Activated T-cell treated with anti-CD3 and anti-CD28 coated beads, Interleukin-2, amount 50 U/mL, for 4 hours (primary cell): ENCODE measurements around the gene NEIL1. TPM values are rescaled to one million over a fixed set of nuclear protein-coding genes. Genes with fewer than 3 reads are reported as not detected.
"Not testable (repeated sequence)": the region's sequence is repeated elsewhere in the genome, so short reads cannot be mapped to it uniquely, and the experiment has no call there.

Experiments
- ATAC-seq, 2 donors: fragments of 200-7000 bp; cut with Tn5 transposase; one replicate each; pipeline ENCODE4 v1.10.0; 2021
- DNase-seq: peaks from one replicate; pipeline ENCODE4 v3.0.0-alpha.2; 2020
- H3K27me3 Mint-ChIP-seq: one replicate; pipeline ENCODE4 v1.8.0; 2021; ENCODE audit warnings: low read depth, mixed read lengths
- H3K36me3 Mint-ChIP-seq: one replicate; pipeline ENCODE4 v1.8.0; 2022; ENCODE audit warnings: mixed read lengths; ENCODE audit not compliant: insufficient read depth
- H3K4me1 Mint-ChIP-seq: one replicate; pipeline ENCODE4 v1.8.0; 2021; ENCODE audit warnings: low read depth, mixed read lengths
- H3K4me3 Mint-ChIP-seq: one replicate; pipeline ENCODE4 v1.8.0; 2021; ENCODE audit warnings: mild to moderate bottlenecking, moderate library complexity, mixed read lengths
- H3K9me3 Mint-ChIP-seq: one replicate; pipeline ENCODE4 v1.8.0; 2021; ENCODE audit warnings: mixed read lengths
- total RNA-seq, 3 donors: library from RNA; stranded (reverse); gene quantifications; one replicate each; pipeline ENCODE4 v1.2.1, GENCODE V29; 2021

NEIL1 gene, protein sequence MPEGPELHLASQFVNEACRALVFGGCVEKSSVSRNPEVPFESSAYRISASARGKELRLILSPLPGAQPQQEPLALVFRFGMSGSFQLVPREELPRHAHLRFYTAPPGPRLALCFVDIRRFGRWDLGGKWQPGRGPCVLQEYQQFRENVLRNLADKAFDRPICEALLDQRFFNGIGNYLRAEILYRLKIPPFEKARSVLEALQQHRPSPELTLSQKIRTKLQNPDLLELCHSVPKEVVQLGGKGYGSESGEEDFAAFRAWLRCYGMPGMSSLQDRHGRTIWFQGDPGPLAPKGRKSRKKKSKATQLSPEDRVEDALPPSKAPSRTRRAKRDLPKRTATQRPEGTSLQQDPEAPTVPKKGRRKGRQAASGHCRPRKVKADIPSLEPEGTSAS
- total RNA-seq = 1 to 10 TPM in 2 of 3 donors, under 1 TPM in 1; 0.79 to 2.1 (median 2.1) TPM

DNA sequence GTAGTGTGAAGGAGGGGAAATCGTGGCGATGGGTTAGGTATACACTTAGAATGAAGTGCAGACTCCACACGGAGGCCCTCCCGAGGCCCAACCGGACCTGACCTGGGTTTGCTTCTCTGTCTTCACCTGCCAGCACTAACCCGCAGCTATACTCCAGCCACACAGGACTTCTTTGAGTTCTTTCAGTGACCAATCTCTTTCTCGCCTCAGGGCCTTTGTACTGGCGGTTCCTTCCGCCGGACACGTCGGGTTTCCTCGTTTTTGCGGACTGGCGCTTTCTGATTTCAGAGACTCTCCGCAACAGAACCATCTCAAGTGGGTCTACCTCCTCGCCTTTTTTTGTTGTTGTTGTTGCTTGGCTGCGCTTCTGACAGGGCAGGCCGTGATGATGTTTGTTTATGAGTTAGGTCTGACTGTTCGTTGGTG, at the start of gene NEIL1:
Gene NEIL1, plus strand, starts transcription at position 244 of the 426 bp plus-strand sequence. CDS start 1,867 bp downstream, outside the sequence.
- peaks cover 8% of the 10 kb centered on the region for H3K9me3 Mint-ChIP-seq
- DNase-seq (no peak), ATAC-seq (no peak)
- peak within 1 kb of the TSS; percentile 82 for H3K4me3 Mint-ChIP-seq
- H3K27me3 Mint-ChIP-seq = no peaks in the 10 kb centered on the region
- H3K36me3 Mint-ChIP-seq = no peaks in the 10 kb centered on the region
- peaks cover 32% of the 10 kb centered on the region for H3K4me1 Mint-ChIP-seq

DNA sequence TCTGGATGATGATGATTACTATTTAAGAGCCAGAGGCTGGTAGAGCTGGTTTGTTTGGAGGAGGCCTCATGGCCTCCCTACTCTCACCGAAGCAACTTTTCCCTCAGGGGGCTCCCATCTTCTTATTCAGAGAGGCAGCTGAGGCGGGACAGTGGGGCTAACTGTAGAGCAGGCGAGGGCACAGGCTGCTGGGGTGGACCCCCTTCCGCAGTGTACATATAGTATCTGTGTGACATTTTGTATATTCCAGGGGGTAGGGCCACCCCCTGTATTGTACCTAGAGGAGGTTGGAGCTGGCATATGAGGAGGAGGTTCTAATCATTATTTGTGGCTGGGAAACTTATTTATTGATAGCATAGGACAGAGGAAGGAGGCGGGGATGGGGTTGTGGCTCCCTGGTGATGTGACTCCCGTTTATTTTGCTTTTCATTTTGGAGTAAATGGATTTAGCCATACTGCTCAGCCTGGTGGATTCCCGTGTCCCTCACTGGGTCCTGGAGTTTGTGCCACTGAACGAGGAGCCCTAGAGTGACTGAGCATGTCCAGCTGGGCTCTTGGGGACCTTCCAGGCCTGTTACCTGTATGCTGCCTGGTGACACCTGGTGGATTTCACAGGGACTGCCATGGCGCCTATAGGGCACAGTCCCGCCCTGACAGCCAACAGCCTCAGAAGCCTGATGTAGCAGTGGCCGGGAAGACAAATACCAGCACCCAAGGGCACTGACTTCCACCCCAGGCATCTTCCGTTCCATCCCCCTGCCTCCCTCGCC, 48.1 kb upstream of the NEIL1 start:
- not testable (repeated sequence) for H3K9me3 Mint-ChIP-seq, H3K27me3 Mint-ChIP-seq, H3K36me3 Mint-ChIP-seq, H3K4me1 Mint-ChIP-seq, H3K4me3 Mint-ChIP-seq, DNase-seq
- peak; percentile 96 to 98 for ATAC-seq

DNA sequence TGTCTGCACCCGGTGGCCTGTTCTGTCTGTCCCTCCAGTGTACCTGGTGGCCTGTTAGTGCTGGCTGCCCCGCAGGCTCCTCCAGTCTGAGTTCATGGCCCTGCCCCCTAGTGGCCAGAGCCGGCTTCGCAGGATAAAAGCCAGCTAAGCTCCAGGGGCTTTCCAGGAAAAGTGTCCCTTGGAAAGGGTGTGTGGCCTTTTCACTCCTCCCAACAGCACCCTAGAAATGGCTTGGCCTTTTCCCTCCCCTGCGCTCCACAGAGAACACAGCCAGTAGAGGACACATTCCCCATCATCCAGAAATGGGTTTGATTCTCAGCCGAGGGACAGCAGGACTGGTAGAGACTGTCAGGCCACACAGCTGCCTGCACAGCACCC, 47.5 kb upstream of the NEIL1 start:
- not testable (repeated sequence) for H3K4me3 Mint-ChIP-seq, H3K9me3 Mint-ChIP-seq, H3K36me3 Mint-ChIP-seq, H3K4me1 Mint-ChIP-seq
- peaks cover 10% of the 10 kb centered on the region for H3K27me3 Mint-ChIP-seq
- peak; percentile 58 for DNase-seq
- ATAC-seq = peak; percentile 93 to 94

DNA sequence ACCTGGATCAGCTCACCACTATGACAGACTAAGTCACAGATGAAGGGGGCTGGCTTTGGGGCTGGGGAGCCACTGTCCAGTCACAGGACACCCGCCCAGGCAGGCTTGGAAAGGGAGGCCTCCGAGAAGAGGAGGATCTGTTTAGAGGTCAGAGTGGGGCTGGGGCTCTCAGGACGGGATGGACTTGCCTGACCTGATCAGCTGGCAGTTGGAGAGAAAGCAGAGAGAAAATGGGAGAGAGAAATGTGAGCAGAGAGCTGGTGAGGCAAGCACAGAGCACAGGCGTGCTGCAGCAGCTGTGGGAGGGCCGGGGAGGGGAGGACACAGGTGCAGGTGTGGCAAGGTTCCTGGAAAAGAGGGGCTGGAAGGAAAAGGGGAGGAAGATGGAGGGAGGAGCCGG, 46.8 kb upstream of the NEIL1 start:
- H3K36me3 Mint-ChIP-seq, H3K4me3 Mint-ChIP-seq, ATAC-seq, H3K4me1 Mint-ChIP-seq, H3K9me3 Mint-ChIP-seq, DNase-seq: not testable (repeated sequence)
- peaks cover 15% of the 10 kb centered on the region for H3K27me3 Mint-ChIP-seq

DNA sequence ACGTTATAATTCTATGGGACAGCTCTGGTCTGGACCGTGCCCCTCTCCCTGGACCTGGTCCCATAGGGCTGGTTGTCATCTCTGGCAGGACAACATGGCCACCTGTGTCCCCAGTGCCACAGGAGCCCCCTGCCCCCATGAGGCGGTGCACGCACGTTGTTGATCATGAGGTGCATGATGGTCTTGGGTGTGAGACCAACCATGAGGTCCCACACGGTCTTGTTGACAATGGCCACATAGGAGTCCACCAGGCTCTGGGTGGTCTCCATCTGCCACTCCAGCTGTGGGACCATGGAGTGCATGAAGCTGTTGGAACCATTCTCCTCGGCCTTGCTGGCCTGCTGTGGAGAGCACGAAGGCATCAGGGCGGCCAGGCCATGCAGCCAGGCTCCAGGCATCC, 44.5 kb upstream of the NEIL1 start:
- Mint-ChIP-seq H3K36me3 (no peaks in the 10 kb centered on the region), H3K9me3 (no peaks in the 10 kb centered on the region), H3K27me3 (peaks cover 26% of the 10 kb centered on the region), H3K4me3 (no peak overlapping the region), H3K4me1 (no peaks in the 10 kb centered on the region)
- DNase-seq = no peak
- no peak for ATAC-seq

DNA sequence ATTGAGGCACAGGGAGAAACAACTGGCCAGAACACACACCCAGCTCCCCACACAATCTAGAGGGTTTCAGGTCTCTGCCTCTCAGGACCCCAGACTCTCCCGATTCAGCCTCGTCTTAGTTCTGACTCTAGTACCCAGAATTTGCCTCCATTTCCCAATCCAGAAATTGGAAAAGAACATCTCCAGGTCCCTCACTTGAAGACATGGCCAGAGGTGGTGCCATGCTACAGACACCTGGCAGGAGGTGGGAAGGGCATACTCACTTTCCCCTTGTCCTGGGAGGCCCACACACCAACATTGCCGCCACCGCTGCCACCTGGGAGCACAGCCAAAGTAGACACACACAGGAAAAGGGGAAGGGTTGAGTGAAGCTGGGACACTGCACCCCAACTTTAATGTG, 44.1 kb upstream of the NEIL1 start:
- H3K4me3 Mint-ChIP-seq, H3K4me1 Mint-ChIP-seq, H3K9me3 Mint-ChIP-seq, ATAC-seq, DNase-seq, H3K36me3 Mint-ChIP-seq: not testable (repeated sequence)
- peaks cover 29% of the 10 kb centered on the region for H3K27me3 Mint-ChIP-seq

DNA sequence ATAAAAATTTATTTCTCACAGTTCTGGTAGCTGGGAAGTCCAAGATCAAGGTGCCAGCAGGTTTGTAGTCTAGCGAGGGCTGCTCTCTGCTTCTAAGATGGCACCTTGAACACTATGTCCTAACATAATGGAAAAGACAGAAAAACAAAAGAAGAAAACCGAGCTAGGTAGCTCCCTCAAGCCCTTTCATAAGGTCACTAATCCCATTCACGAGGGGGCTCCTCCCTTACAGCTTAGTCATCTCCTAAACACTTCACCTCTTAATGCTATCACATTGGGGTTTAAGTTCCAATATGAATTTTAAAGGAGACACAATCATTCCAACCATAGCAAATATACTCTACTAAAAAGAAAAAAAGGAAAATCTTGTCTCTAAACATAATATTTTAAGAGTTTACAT, 40.7 kb upstream of the NEIL1 start:
- Mint-ChIP-seq H3K4me3 (no peak overlapping the region), H3K27me3 (peaks cover 35% of the 10 kb centered on the region), H3K9me3 (no peaks in the 10 kb centered on the region), H3K4me1 (no peaks in the 10 kb centered on the region), H3K36me3 (no peaks in the 10 kb centered on the region)
- DNase-seq = no peak
- ATAC-seq = no peak

DNA sequence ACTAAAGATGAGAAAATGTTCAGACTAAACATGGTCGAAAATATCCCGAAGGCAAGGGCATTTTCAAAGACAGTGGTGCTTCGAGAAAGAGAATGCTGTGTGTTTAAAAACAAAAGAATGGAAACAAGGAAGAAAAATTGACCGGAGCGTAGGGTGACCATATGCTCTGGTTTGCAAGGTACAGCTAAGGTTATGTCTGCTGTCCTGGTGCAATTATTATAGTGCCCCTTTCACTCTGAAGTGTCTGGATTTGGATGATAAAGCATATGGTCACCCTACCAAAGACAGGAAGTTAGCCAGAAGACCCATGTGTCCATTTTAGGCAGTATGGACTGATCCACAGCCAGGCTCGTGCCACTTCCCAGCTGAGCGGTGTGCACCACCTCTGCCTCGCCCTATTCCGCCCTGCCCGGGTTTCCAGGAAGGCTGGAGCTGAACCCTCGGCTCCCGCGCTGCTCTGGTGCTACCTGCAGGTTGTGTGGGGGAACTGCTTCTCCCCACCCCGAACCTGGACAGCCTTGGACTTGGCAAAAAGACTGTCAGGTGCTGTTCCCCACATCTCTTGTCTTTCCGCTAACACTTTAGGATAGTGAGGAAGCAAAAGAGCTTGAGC, 39.0 kb upstream of the NEIL1 start:
- H3K9me3 Mint-ChIP-seq = no peaks in the 10 kb centered on the region
- peak; percentile 50 to 60 for ATAC-seq
- no peak for DNase-seq

DNA sequence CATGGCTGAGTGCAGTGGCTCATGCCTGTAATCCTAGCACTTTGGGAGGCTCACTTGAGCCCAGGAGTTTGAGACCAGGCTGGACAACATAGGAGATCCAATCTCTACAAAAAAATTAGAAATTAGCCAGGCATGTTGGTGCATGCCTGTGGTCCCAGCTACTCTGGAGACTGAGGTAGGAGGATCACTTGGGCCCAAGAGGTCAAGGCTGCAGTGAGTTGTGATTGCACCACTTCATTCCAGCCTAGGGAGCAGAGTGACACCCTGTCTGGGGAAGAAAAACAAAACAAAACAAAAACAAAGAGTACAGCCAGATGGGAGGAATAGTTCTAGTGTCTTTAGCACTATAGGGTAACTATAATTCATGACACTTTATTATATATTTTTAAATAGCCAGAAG, 37.1 kb upstream of the NEIL1 start:
- Mint-ChIP-seq H3K36me3 (no peaks in the 10 kb centered on the region), H3K9me3 (no peaks in the 10 kb centered on the region), H3K27me3 (peaks cover 25% of the 10 kb centered on the region), H3K4me1 (no peaks in the 10 kb centered on the region), H3K4me3 (no peak overlapping the region)
- ATAC-seq (no peak), DNase-seq (no peak)

More for the DNA sequence above, 39.0 kb upstream of the NEIL1 start:
- Mint-ChIP-seq H3K4me1 (no peaks in the 10 kb centered on the region), H3K4me3 (no peak overlapping the region), H3K36me3 (no peaks in the 10 kb centered on the region), H3K27me3 (peaks cover 35% of the 10 kb centered on the region)

DNA sequence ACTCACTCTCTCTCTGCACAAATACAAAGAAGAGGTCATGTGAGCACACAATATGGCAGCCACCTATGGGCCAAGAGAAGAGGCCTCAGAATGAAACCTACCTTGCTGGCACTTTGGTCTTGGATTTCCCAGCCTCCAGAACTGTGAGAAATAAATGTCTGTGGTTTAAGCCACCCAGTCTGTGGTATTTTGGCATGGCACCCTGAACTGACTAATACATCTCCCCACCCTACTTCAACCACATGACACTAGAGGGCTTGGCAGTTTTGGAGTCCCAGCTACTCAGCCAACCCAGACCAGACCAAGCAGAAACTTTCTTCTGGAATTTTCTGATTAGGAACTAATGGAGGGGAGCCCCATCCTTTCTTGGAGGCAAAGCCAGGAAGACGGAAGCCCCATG, 34.3 kb upstream of the NEIL1 start:
- H3K4me3 Mint-ChIP-seq, H3K4me1 Mint-ChIP-seq, H3K36me3 Mint-ChIP-seq, H3K9me3 Mint-ChIP-seq, ATAC-seq, DNase-seq: not testable (repeated sequence)
- H3K27me3 Mint-ChIP-seq = peaks cover 11% of the 10 kb centered on the region

DNA sequence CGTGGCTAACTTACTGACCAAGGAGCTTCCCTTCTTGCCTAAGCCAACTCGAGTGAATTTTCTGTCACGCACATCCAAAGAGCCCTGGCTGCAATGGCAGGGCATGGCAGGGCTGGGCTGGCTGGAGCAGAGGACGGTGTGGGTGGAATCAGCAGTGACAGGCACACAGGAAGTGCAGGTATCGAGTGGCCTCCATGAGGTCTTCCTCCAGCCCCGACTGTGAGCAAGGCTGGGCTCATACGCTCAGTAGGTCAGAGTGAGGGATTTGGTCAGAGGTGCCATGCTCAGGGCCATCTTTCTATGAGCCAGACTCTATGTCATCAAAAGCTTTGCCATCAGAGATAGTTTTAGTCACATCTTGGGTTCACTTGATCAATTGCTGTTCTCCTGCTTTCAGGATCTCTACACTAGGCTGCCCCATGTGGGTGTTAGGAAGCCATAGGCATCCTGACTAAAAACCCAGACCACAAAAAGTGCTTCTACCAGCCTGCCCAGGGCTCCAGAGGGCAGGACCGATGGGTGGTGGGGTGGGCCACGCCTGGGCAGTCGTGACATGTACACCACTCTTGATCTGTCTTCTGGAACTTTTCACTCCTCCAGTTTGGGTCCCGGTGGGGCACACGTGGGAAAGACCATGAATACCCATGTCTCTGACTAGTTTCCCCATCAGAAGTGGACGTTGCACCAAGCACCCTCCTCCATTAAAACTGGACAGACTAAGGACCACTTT, 33.6 kb upstream of the NEIL1 start:
- Mint-ChIP-seq H3K9me3 (no peaks in the 10 kb centered on the region), H3K4me3 (no peak overlapping the region)
- ATAC-seq = no peak

DNA sequence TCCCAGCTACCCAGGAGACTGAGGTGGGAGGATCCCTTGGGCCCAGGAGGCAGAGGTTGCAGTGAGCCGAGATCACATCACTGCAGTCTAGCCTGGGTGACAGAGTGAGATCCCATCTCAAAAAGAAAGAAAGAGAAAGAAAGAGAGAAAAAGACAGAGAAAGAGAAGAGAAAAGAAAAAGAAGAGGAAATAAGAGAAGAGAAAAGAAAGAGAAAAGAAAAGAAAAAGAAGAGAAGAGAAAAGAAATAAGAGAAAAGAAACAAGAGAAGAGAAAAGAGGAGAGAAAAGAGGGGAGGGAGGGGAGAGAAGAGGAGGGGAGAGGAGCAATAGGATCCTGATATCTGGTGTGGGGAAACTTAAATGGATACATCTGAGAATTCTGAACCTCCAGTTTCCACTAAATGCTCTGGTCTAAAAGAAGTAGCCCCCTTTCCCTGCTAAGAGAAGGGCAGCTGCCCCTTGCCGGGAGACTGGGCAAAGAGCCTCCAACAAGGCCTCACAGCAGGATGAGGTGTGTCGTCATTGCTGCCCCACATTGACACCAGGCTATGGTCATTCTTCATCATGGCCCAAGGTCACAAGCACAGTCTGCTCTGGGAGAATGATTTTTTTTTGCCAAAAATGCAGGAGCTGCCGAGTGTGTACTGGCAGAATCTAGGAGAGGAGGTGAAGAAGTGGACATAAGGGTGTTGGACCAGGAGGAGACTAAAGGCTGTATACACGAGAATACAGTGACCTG, 32.1 kb upstream of the NEIL1 start:
- DNase-seq (no peak), ATAC-seq (no peak)
- H3K27me3 Mint-ChIP-seq = no peaks in the 10 kb centered on the region
- H3K4me3 Mint-ChIP-seq = no peak overlapping the region
- H3K9me3 Mint-ChIP-seq = no peaks in the 10 kb centered on the region
- H3K36me3 Mint-ChIP-seq = no peaks in the 10 kb centered on the region
- no peaks in the 10 kb centered on the region for H3K4me1 Mint-ChIP-seq

More for the DNA sequence above, 33.6 kb upstream of the NEIL1 start:
- H3K36me3 Mint-ChIP-seq = no peaks in the 10 kb centered on the region
- no peak for DNase-seq
- H3K4me1 Mint-ChIP-seq = no peaks in the 10 kb centered on the region
- H3K27me3 Mint-ChIP-seq = peaks cover 5% of the 10 kb centered on the region

DNA sequence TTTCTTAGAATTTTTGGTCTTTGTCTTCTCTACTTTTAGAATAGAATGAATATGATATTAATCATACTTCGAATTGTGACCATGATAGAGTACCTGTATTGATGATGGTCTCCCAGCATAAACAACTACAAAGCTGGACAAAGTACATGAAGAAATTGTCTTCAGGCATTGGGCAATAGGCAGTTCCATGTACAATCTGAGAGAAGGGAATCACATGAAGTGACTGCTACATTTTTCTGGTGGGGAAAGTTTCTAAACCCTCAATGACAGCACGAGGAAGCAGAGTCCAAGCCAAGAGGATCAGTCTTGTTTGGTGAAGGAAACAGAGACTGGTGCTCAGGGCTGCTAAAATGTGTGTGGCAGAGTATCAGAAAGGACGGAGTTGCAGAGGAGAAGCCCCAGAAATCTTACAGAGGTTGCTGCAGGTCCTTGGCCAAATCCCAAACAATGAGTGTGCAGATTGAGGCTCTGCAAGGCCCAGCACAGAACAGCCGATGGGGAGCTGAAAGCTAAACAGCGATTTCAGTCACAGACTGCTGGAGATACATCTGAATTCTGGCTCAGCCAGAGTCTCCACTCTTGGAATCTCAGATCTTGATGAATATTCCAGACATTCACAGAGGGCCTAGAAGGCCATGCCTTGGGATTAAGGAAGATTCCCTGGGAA, 27.5 kb upstream of the NEIL1 start:
- not testable (repeated sequence) for H3K36me3 Mint-ChIP-seq, ATAC-seq, H3K4me1 Mint-ChIP-seq

More for the DNA sequence above, 27.5 kb upstream of the NEIL1 start:
- DNase-seq, H3K9me3 Mint-ChIP-seq, H3K27me3 Mint-ChIP-seq, H3K4me3 Mint-ChIP-seq: not testable (repeated sequence)
